Measurements from ENCODE around the gene TAF5L. TPM values are rescaled to one million over a fixed set of nuclear protein-coding genes. Genes with fewer than 3 reads are reported as not detected.

Gene TAF5L
- total and polyA plus RNA-seq, 2 of the 13 experiments (the other 11 are each of a cell fraction or from before 2014, with no cell fraction given): 10.8 to 18.2 TPM

DNA sequence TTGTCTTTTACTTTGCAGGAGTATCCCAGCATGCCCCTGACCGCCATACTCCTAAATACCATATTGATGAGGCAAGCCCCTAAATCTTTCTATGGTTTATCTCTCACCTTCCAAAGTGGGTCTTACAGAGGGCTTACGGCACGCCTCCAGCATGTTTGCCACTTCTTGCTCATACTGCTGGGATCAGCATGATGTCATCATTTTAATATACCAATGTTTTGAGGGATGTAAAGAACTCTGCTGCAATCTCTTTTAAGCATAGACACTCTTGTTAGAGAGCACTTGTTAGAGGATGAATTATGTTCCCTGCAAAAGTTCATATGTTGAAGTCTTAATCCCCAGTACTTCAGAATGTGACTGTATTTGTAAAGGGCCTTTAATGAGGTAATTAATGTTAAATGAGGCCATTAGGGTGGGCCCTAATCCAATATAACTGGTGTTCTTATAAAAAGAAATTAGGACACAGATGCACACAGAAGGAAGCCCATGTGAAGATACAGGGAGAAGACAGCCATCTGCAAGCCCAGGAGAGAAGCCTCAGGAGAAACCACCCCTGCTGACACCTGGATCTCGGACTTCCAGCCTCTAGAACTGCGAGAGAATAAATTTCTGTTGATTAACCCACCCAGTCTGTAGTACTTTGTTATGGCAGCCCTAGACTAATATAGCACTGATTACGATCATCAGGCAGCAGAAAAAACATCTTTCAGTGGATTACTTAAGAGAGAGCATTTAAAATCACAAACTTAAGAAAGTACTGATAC is 51.1 kb downstream of the TAF5L start:
- Histone ChIP-seq H3K36me3 (replicated peaks in 1 of 2; ENCODE audit: control insufficient read depth in 1 of 2, insufficient read depth in 2 of 2, low read length in 2 of 2) (no peaks in the 10 kb centered on the region), H3K4me1 (ENCODE audit: insufficient read depth, low read length) (peaks cover 32% of the 10 kb centered on the region), H3K27me3 (ENCODE audit: control insufficient read depth in 1 of 2, insufficient read depth in 2 of 2, low read length in 2 of 2) (peaks cover 0 to 1% of the 10 kb centered on the region in 2 experiments; a peak in 1 of 5 replicates), H4K20me1 (ENCODE audit: insufficient read depth, low read length) (no peaks in the 10 kb centered on the region), H3K9ac (ENCODE audit: insufficient read depth, low read depth, low read length) (no peak overlapping the region), H2AFZ (ENCODE audit: low read length) (no peak overlapping the region), H3K9me3 (ENCODE audit: low read length) (no peaks in the 10 kb centered on the region), H3K4me3 (replicated peaks in 1 of 3; ENCODE audit: insufficient read depth in 1 of 3, low read depth in 2 of 3, low read length in 3 of 3) (no peak overlapping the region), H3K4me2 (ENCODE audit: low read depth, low read length) (no peak overlapping the region), H3K27ac (ENCODE audit: extremely low read length, insufficient read depth, low read length) (no peak overlapping the region), H3K79me2 (ENCODE audit: insufficient read depth, low read length) (no peaks in the 10 kb centered on the region)
- ChIA-PET POLR2A (no interaction called here), CTCF (ENCODE audit: low intra/inter-chr PET ratio, low total read pairs) (no interaction called here)
- TF ChIP-seq NONO (IDR thresholded peaks at IDR 0.05) (no peak), NONO (CRISPR knock-in tag; conservative IDR thresholded peaks at IDR 0.05) (no peak), ATF7 (IDR thresholded peaks at IDR 0.05) (peak; percentile 85), ATF7 (CRISPR knock-in tag; IDR thresholded peaks at IDR 0.05) (no peak)
- 50% methylated on average over 6 of the region's 6 CpGs for WGBS (ENCODE audit: low lambda C conversion rate)
- DNase-seq (ENCODE audit: low spot score) (no peak), FAIRE-seq (no peak), ATAC-seq (no peak)
- BruUV-seq (replicated peaks): no TSS peak
- intact Hi-C loops (cut with micrococcal nuclease; ENCODE audit: unreplicated experiment): no loop called here
- in situ Hi-C loops (cut with HindIII; ENCODE audit: extremely low pct_ligation_motif_present, low pct_unique_long_range_greater_than_20kb): no loop called here

DNA sequence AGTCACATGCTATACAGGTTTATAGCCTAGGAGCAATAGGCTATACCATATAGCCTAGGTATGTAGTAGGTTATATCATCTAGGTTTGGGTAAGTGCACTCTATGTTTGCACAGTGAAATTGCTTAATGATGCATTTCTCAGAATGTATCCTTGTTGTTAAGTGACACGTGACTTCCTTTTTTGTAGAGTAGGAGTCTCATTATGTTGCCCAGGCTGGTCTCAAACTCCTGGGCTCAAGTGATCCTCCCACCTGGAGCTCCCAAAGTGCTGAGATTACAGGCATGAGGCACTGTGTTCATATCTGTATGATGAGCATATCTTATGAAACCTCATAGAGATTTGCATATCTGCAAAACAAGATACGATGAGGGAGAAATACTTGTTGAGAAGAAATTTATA is 53.6 kb downstream of the TAF5L start:
- TF ChIP-seq, protein P1, sequence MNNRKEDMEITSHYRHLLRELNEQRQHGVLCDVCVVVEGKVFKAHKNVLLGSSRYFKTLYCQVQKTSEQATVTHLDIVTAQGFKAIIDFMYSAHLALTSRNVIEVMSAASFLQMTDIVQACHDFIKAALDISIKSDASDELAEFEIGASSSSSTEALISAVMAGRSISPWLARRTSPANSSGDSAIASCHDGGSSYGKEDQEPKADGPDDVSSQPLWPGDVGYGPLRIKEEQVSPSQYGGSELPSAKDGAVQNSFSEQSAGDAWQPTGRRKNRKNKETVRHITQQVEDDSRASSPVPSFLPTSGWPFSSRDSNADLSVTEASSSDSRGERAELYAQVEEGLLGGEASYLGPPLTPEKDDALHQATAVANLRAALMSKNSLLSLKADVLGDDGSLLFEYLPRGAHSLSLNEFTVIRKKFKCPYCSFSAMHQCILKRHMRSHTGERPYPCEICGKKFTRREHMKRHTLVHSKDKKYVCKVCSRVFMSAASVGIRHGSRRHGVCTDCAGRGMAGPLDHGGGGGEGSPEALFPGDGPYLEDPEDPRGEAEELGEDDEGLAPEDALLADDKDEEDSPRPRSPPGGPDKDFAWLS (CRISPR knock-in tag; IDR thresholded peaks at IDR 0.05; ENCODE audit: borderline replicate concordance): no peak
- peak; percentile 4; the same call in 1 of the 2 replicates for TF ChIP-seq CEBPG (CRISPR knock-in tag; IDR thresholded peaks at IDR 0.05)
- no peak for TF ChIP-seq ZNF703 (CRISPR knock-in tag; IDR thresholded peaks at IDR 0.05; ENCODE audit: borderline replicate concordance)
- Histone ChIP-seq H3K4me3 (replicated peaks in 1 of 3; ENCODE audit: insufficient read depth in 1 of 3, low read depth in 2 of 3, low read length in 3 of 3) (no peak overlapping the region), H4K20me1 (ENCODE audit: insufficient read depth, low read length) (no peaks in the 10 kb centered on the region), H2AFZ (ENCODE audit: low read length) (no peak overlapping the region), H3K9me3 (ENCODE audit: low read length) (no peaks in the 10 kb centered on the region), H3K9ac (ENCODE audit: insufficient read depth, low read depth, low read length) (no peak overlapping the region), H3K4me2 (ENCODE audit: low read depth, low read length) (no peak overlapping the region), H3K27ac (ENCODE audit: extremely low read length, insufficient read depth, low read length) (no peak overlapping the region), H3K79me2 (ENCODE audit: insufficient read depth, low read length) (no peaks in the 10 kb centered on the region), H3K36me3 (replicated peaks in 1 of 2; ENCODE audit: control insufficient read depth in 1 of 2, insufficient read depth in 2 of 2, low read length in 2 of 2) (no peaks in the 10 kb centered on the region), H3K4me1 (ENCODE audit: insufficient read depth, low read length) (peaks cover 14% of the 10 kb centered on the region), H3K27me3 (ENCODE audit: control insufficient read depth in 1 of 2, insufficient read depth in 2 of 2, low read length in 2 of 2) (0 out of 5 replicates have a peak, but pooled peaks cover 0 to 1% of the 10 kb centered on the region in 2 experiments)
- no peak for ATAC-seq
- peak; percentile 12 for DNase-seq (ENCODE audit: low spot score)
- WGBS (ENCODE audit: low lambda C conversion rate): 48% methylated on average over 2 of the region's 2 CpGs
- intact Hi-C loops (cut with micrococcal nuclease; ENCODE audit: unreplicated experiment): no loop called here
- in situ Hi-C loops (cut with HindIII; ENCODE audit: extremely low pct_ligation_motif_present, low pct_unique_long_range_greater_than_20kb): no loop called here
- BruUV-seq (replicated peaks): no TSS peak
- ChIA-PET POLR2A (no interaction called here), CTCF (ENCODE audit: low intra/inter-chr PET ratio, low total read pairs) (no interaction called here)
- no peak for FAIRE-seq
